Transverse colon (tissue), 4 donors: Measurements from ENCODE around the gene AMBP. TPM values are rescaled to one million over a fixed set of nuclear protein-coding genes. Genes with fewer than 3 reads are reported as not detected.

Experiments
- DNase-seq: peaks from one replicate; pipeline ENCODE4 v3.0.0-alpha.2; 2019
- H3K27ac ChIP-seq, 4 donors: fragments of 200-600 bp; sonication (generic); 2 replicates each; pipeline ENCODE4 v1.5.1; 2016 to 2018; ENCODE audit warnings: inconsistent platforms in 4 of 4
- H3K27me3 ChIP-seq: fragments of 200-600 bp; sonication (generic); 2 replicates; pipeline ENCODE4 v1.5.1; 2017; ENCODE audit warnings: inconsistent platforms
- H3K36me3 ChIP-seq, 4 donors: fragments of 200-600 bp; sonication (generic); 2 replicates each; pipeline ENCODE4 v1.5.1; 2017 to 2019; ENCODE audit warnings: inconsistent platforms in 4 of 4
- H3K4me1 ChIP-seq, 4 donors: fragments of 200-600 bp; sonication (generic); 2 replicates each; pipeline ENCODE4 v1.5.1; 2017 to 2020; ENCODE audit warnings: inconsistent platforms in 4 of 4
- H3K4me3 ChIP-seq, 4 donors: fragments of 200-600 bp; sonication (generic); 1 replicate in 1 of 4; 2 replicates in 3 of 4; pipeline versions ENCODE4 v1.5.1 to v1.6.1; 2017 to 2019; ENCODE audit warnings: inconsistent platforms in 4 of 4
- H3K9me3 ChIP-seq, 2 donors: fragments of 200-600 bp; sonication (generic); 2 replicates each; pipeline ENCODE4 v1.5.1; 2017 to 2019; ENCODE audit warnings: inconsistent platforms in 2 of 2
- CTCF ChIP-seq, 5 experiments: fragments of 200-600 bp in 3 of 5; fragments of 450-650 bp in 2 of 5; sonication (generic) in 3 of 5; IDR thresholded peaks; 1 replicate in 2 of 5; 2 replicates in 3 of 5; pipeline ENCODE4 v1.5.1; 2016 to 2017; ENCODE audit warnings: antibody characterized with exemption in 5 of 5, inconsistent platforms in 3 of 5, mild to moderate bottlenecking in 2 of 5, moderate library complexity in 1 of 5
- EP300 ChIP-seq: sonication (generic); formaldehyde crosslinking; IDR thresholded peaks from one replicate; pipeline ENCODE4 v1.6.1; 2017; ENCODE audit warnings: antibody characterized with exemption, low read depth
- POLR2A ChIP-seq: fragments of 450-650 bp; IDR thresholded peaks from one replicate; pipeline ENCODE4 v1.6.1; 2016; ENCODE audit warnings: antibody characterized with exemption, mild to moderate bottlenecking, moderate library complexity
- POLR2AphosphoS5 ChIP-seq, 3 donors: sonication (generic); formaldehyde crosslinking; IDR thresholded peaks; one replicate each; pipeline ENCODE4 v1.6.1; 2016; ENCODE audit warnings: antibody characterized with exemption in 3 of 3
- WGBS, 2 donors: methylation state at CpG; one replicate each; pipeline ENCODE4 v1.1.5; 2018; ENCODE audit warnings: low coverage in 1 of 2; 5-methylcytosine and 5-hydroxymethylcytosine counted together
- in situ Hi-C, 4 donors: fragments of 200-750 bp; cut with MboI; loops; one replicate each; pipeline versions ENCODE4 v1.15.0 to v1.15.1; 2017; ENCODE audit warnings: low sequenced_read_pairs in 3 of 4, low pct_ligation_motif_present in 1 of 4, low pct_unique_long_range_greater_than_20kb in 1 of 4
- intact Hi-C: fragments of 100-400 bp; cut with DNase I; formaldehyde crosslinking; loops from one replicate; pipeline ENCODE4 v1.15.1; 2023; ENCODE audit warnings: low total_unique reads
- total RNA-seq, 4 donors: library from RNA; depleted of rRNA; stranded (reverse); fragments of >200 nt; gene quantifications; one replicate each; pipeline ENCODE4 v1.1.0, GENCODE V29; 2016

The AMBP gene
- total RNA-seq, 4 donors from 2014 or later: 0.96 TPM; not detected in 3

- 60 to 93% methylated on average over 1 of the region's 1 CpG for WGBS, 2 donors
- TF ChIP-seq POLR2A (no peak), EP300 (no peak), CTCF (IDR thresholded peaks at IDR 0.05) (no peak), POLR2AphosphoS5 (IDR thresholded peaks at IDR 0.05) (no peak)
- Histone ChIP-seq H3K4me3 (no peak overlapping the region), H3K27me3 (peaks cover 24% of the 10 kb centered on the region), H3K36me3 (no peaks in the 10 kb centered on the region), H3K9me3 (peaks cover 0 to 4% of the 10 kb centered on the region in 2 donors), H3K4me1 (peaks cover 5 to 22% (median 20%) of the 10 kb centered on the region in 4 donors), H3K27ac (no peak overlapping the region)
- no peak for DNase-seq
- in situ Hi-C loops (loop anchor here in 1 of 4 donors (10.0 kb wide), 1 partner anchor 184 kb away; no protein-coding TSS in a partner anchor), intact Hi-C loops (no loop called here)
These were observed 22.4 kb upstream of the AMBP start for GRCh38 chr9:114100536-114100935.

GRCh38 chr9:114099669-114100270 lies 21.7 kb upstream of the AMBP start:
- H3K9me3 ChIP-seq: peaks cover 0 to 4% of the 10 kb centered on the region in 2 donors
- 54 to 100% methylated on average over 1 to 2 of the region's 2 CpGs for WGBS, 2 donors
- no peak overlapping the region for H3K4me3 ChIP-seq
- no peak for DNase-seq
- in situ Hi-C loops (loop anchor here in 2 of 4 donors (10.0 to 25.0 kb wide), 2 partner anchors 185 to 188 kb away; no protein-coding TSS in a partner anchor), intact Hi-C loops (no loop called here)
- no peak overlapping the region for H3K27ac ChIP-seq
- TF ChIP-seq EP300 (no peak), CTCF (IDR thresholded peaks at IDR 0.05) (no peak), POLR2AphosphoS5 (IDR thresholded peaks at IDR 0.05) (no peak), POLR2A (no peak)
- peaks cover 5 to 22% (median 20%) of the 10 kb centered on the region in 4 donors for H3K4me1 ChIP-seq
- peaks cover 24% of the 10 kb centered on the region for H3K27me3 ChIP-seq
- no peaks in the 10 kb centered on the region for H3K36me3 ChIP-seq

GRCh38 chr9:114098936-114099668 lies 21.0 kb upstream of the AMBP start, which contains the start of gene KIF12:
Gene KIF12 (minus strand): TSS chr9:114099292. CDS start chr9:114099276, 16 bp downstream.
- in situ Hi-C loops (loop anchor here in 1 of 4 donors (25.0 kb wide), 1 partner anchor 188 kb away; no protein-coding TSS in a partner anchor), intact Hi-C loops (no loop called here)
- DNase-seq: peak; percentile 53
- Histone ChIP-seq H3K27ac (peak within 1 kb of the TSS; percentile 60 to 82 (median 60)), H3K4me3 (peak within 1 kb of the TSS; percentile 16 to 56 (median 40)), H3K27me3 (peaks cover 24% of the 10 kb centered on the region), H3K36me3 (no peaks in the 10 kb centered on the region), H3K4me1 (peaks cover 5 to 22% (median 20%) of the 10 kb centered on the region in 4 donors), H3K9me3 (peaks cover 0 to 4% of the 10 kb centered on the region in 2 donors)
- 30% methylated on average over 26 of the region's 32 CpGs; no CpG with 5 or more reads in 1 of the 2 donors for WGBS, 2 donors
- TF ChIP-seq POLR2A: no peak
- TF ChIP-seq CTCF (IDR thresholded peaks at IDR 0.05): no peak
- no peak for TF ChIP-seq POLR2AphosphoS5 (IDR thresholded peaks at IDR 0.05)
- no peak for TF ChIP-seq EP300
